Measurements from ENCODE around the gene SGPP2.

- no peak for TF ChIP-seq CTCF (IDR thresholded peaks at IDR 0.05)
- TF ChIP-seq POLR2A (IDR thresholded peaks at IDR 0.05) = no peak
Observed at GRCh38 chr2:222499226-222499625, 74.9 kb downstream of the SGPP2 start.
